HEK293 (cell line): Measurements from ENCODE around the gene CLEC16A.

ENCODE experiments used
- CTCF ChIA-PET: fragments of 350-600 bp; formaldehyde crosslinking; extraction: SDS; loops from one replicate; lab custom pipeline; 2021; ENCODE audit warnings: antibody characterized with exemption; lab: Yijun Ruan, JAX
- POLR2A ChIA-PET: fragments of 300-600 bp; formaldehyde crosslinking; extraction: SDS; loops from one replicate; lab custom pipeline; 2020; ENCODE audit warnings: antibody characterized with exemption, inconsistent platforms; lab: Yijun Ruan, JAX
- H3K27ac ChIP-seq: fragments of 200-500 bp; sonication (Bioruptor generic); 2 replicates; pipeline ENCODE4 v1.5.1; 2014; ENCODE audit warnings: low read depth, low read length, control low read depth, inconsistent platforms; ENCODE audit errors: extremely low read depth
- H3K36me3 ChIP-seq, 2 experiments: fragments of 200-500 bp in 1 of 2; sonication (Bioruptor generic) in 1 of 2; 1 replicate in 1 of 2; 2 replicates in 1 of 2; pipeline ENCODE4 v1.5.1; 2014 to 2017; ENCODE audit warnings: inconsistent platforms in 2 of 2, low read length in 2 of 2; ENCODE audit not compliant: control insufficient read depth in 2 of 2, insufficient read depth in 1 of 2
- H3K4me1 ChIP-seq: fragments of 200-500 bp; sonication (Bioruptor generic); 2 replicates; pipeline ENCODE4 v1.5.1; 2014; ENCODE audit warnings: mild to moderate bottlenecking, low read length, inconsistent platforms; ENCODE audit not compliant: control insufficient read depth, insufficient read depth
- H3K4me3 ChIP-seq: 2 replicates; pipeline ENCODE4 v1.5.1; 2011; ENCODE audit warnings: low read depth, mild to moderate bottlenecking, control low read depth, low read length, moderate library complexity
- H3K9me3 ChIP-seq: fragments of 200-500 bp; sonication (Bioruptor generic); 2 replicates; pipeline ENCODE4 v1.5.1; 2014; ENCODE audit warnings: low read depth, low read length, inconsistent platforms; ENCODE audit not compliant: control insufficient read depth, insufficient read depth
- BCL6B ChIP-seq: fragments of 450-650 bp; formaldehyde crosslinking; IDR thresholded peaks from 2 replicates; pipeline ENCODE4 v1.5.1; 2017; ENCODE audit warnings: missing biosample characterization, missing genetic modification characterization
- EGR2 ChIP-seq: fragments of 450-650 bp; formaldehyde crosslinking; IDR thresholded peaks from 2 replicates; pipeline ENCODE4 v1.5.1; 2016; ENCODE audit warnings: low read depth, missing biosample characterization, missing genetic modification characterization
- OSR2 ChIP-seq: fragments of 450-650 bp; formaldehyde crosslinking; IDR thresholded peaks from 2 replicates; pipeline ENCODE4 v1.5.1; 2016; ENCODE audit warnings: missing biosample characterization, missing genetic modification characterization
- PRDM1 ChIP-seq: fragments of 450-650 bp; formaldehyde crosslinking; IDR thresholded peaks from 2 replicates; pipeline ENCODE4; 2016; ENCODE audit warnings: missing biosample characterization, missing genetic modification characterization
- REST ChIP-seq: fragments of 450-650 bp; formaldehyde crosslinking; IDR thresholded peaks from 2 replicates; pipeline ENCODE4 v1.5.1; 2016; ENCODE audit warnings: missing biosample characterization, missing genetic modification characterization
- YY1 ChIP-seq: fragments of 450-650 bp; formaldehyde crosslinking; IDR thresholded peaks from 2 replicates; pipeline ENCODE4 v1.5.1; 2018; ENCODE audit warnings: missing biosample characterization, missing genetic modification characterization
- YY2 ChIP-seq: fragments of 450-650 bp; formaldehyde crosslinking; IDR thresholded peaks from 2 replicates; pipeline ENCODE4 v1.5.1; 2016; ENCODE audit warnings: missing biosample characterization, missing genetic modification characterization
- ZBTB48 ChIP-seq: fragments of 450-650 bp; formaldehyde crosslinking; IDR thresholded peaks from 2 replicates; pipeline ENCODE4 v1.5.1; 2016; ENCODE audit warnings: missing biosample characterization, missing genetic modification characterization
- ZFHX2 ChIP-seq: fragments of 450-650 bp; formaldehyde crosslinking; conservative IDR thresholded peaks from 2 replicates; pipeline ENCODE4 v1.5.1; 2016; ENCODE audit warnings: missing biosample characterization, missing genetic modification characterization
- ZNF202 ChIP-seq: fragments of 450-650 bp; formaldehyde crosslinking; IDR thresholded peaks from 2 replicates; pipeline ENCODE4 v1.5.1; 2016; ENCODE audit warnings: missing biosample characterization, missing genetic modification characterization, borderline replicate concordance
- ZNF266 ChIP-seq: fragments of 450-650 bp; formaldehyde crosslinking; IDR thresholded peaks from 2 replicates; pipeline ENCODE4 v1.5.1; 2016; ENCODE audit warnings: missing biosample characterization, missing genetic modification characterization, low read depth
- ZNF366 ChIP-seq: fragments of 450-650 bp; formaldehyde crosslinking; conservative IDR thresholded peaks from 2 replicates; pipeline ENCODE4 v1.5.1; 2016; ENCODE audit warnings: missing biosample characterization, missing genetic modification characterization
- ZNF404 ChIP-seq: fragments of 450-650 bp; formaldehyde crosslinking; IDR thresholded peaks from 2 replicates; pipeline ENCODE4 v1.5.1; 2017; ENCODE audit warnings: missing biosample characterization, missing genetic modification characterization
- ZNF433 ChIP-seq: fragments of 450-650 bp; formaldehyde crosslinking; IDR thresholded peaks from 2 replicates; pipeline ENCODE4 v1.5.1; 2016; ENCODE audit warnings: missing biosample characterization, missing genetic modification characterization, low read depth
- TF ChIP-seq, protein P1 (sequence below): fragments of 450-650 bp; formaldehyde crosslinking; IDR thresholded peaks from 2 replicates; pipeline ENCODE4 v1.5.1; 2017; ENCODE audit warnings: missing biosample characterization, missing genetic modification characterization
- TF ChIP-seq, protein P2 (sequence below): fragments of 450-650 bp; formaldehyde crosslinking; conservative IDR thresholded peaks from 2 replicates; pipeline ENCODE4 v1.5.1; 2016; ENCODE audit warnings: low read depth, missing biosample characterization, missing genetic modification characterization

The CLEC16A gene

GRCh38 chr16:10906914-10907756, 37.2 kb upstream of the CLEC16A start:
- Histone ChIP-seq H3K36me3 (no peaks in the 10 kb centered on the region), H3K4me1 (no peaks in the 10 kb centered on the region), H3K27ac (no peak overlapping the region)
- POLR2A ChIA-PET = no interaction called here
- TF ChIP-seq ZNF202 (tag by site-specific recombination) (no peak), YY1 (tag by site-specific recombination) (no peak), ZNF404 (tag by site-specific recombination) (no peak), ZNF366 (no peak)
- TF ChIP-seq, all 188 proteins: peak for 0
- H3K4me3 ChIP-seq = no peak overlapping the region
- CTCF ChIA-PET = no interaction called here
- no peaks in the 10 kb centered on the region for H3K9me3 ChIP-seq

DNA sequence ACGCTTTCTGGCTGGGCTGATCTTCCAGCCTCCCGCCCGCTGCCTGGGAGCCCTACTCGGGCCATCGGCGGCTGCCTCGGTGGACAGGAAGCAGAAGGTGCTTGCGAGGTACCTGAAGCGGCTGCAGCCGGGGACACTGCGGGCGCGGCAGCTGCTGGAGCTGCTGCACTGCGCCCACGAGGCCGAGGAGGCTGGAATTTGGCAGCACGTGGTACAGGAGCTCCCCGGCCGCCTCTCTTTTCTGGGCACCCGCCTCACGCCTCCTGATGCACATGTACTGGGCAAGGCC, 36.7 kb upstream of the CLEC16A start:
- ChIA-PET CTCF (no interaction called here), POLR2A (no interaction called here)
- H3K4me1 ChIP-seq = no peaks in the 10 kb centered on the region
- no peaks in the 10 kb centered on the region for H3K36me3 ChIP-seq
- no peak overlapping the region for H3K27ac ChIP-seq
- TF ChIP-seq EGR2 (tag by site-specific recombination) (no peak), BCL6B (tag by site-specific recombination) (no peak), ZFHX2 (tag by site-specific recombination) (no peak)
- H3K4me3 ChIP-seq = no peak overlapping the region
- H3K9me3 ChIP-seq = no peaks in the 10 kb centered on the region

GRCh38 chr16:10911267-10911666, 33.1 kb upstream of the CLEC16A start:
- no peaks in the 10 kb centered on the region for H3K9me3 ChIP-seq
- no peaks in the 10 kb centered on the region for H3K4me1 ChIP-seq
- TF ChIP-seq ZNF266 (tag by site-specific recombination) (no peak), ZBTB48 (tag by site-specific recombination) (no peak), REST (tag by site-specific recombination) (no peak), ZNF433 (tag by site-specific recombination) (no peak), OSR2 (tag by site-specific recombination) (no peak), PRDM1 (tag by site-specific recombination) (peak; percentile 94), ZNF366 (peak; percentile 88), YY2 (tag by site-specific recombination) (no peak)
- TF ChIP-seq, protein P1, sequence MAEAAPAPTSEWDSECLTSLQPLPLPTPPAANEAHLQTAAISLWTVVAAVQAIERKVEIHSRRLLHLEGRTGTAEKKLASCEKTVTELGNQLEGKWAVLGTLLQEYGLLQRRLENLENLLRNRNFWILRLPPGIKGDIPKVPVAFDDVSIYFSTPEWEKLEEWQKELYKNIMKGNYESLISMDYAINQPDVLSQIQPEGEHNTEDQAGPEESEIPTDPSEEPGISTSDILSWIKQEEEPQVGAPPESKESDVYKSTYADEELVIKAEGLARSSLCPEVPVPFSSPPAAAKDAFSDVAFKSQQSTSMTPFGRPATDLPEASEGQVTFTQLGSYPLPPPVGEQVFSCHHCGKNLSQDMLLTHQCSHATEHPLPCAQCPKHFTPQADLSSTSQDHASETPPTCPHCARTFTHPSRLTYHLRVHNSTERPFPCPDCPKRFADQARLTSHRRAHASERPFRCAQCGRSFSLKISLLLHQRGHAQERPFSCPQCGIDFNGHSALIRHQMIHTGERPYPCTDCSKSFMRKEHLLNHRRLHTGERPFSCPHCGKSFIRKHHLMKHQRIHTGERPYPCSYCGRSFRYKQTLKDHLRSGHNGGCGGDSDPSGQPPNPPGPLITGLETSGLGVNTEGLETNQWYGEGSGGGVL = no peak
- TF ChIP-seq, protein P2, sequence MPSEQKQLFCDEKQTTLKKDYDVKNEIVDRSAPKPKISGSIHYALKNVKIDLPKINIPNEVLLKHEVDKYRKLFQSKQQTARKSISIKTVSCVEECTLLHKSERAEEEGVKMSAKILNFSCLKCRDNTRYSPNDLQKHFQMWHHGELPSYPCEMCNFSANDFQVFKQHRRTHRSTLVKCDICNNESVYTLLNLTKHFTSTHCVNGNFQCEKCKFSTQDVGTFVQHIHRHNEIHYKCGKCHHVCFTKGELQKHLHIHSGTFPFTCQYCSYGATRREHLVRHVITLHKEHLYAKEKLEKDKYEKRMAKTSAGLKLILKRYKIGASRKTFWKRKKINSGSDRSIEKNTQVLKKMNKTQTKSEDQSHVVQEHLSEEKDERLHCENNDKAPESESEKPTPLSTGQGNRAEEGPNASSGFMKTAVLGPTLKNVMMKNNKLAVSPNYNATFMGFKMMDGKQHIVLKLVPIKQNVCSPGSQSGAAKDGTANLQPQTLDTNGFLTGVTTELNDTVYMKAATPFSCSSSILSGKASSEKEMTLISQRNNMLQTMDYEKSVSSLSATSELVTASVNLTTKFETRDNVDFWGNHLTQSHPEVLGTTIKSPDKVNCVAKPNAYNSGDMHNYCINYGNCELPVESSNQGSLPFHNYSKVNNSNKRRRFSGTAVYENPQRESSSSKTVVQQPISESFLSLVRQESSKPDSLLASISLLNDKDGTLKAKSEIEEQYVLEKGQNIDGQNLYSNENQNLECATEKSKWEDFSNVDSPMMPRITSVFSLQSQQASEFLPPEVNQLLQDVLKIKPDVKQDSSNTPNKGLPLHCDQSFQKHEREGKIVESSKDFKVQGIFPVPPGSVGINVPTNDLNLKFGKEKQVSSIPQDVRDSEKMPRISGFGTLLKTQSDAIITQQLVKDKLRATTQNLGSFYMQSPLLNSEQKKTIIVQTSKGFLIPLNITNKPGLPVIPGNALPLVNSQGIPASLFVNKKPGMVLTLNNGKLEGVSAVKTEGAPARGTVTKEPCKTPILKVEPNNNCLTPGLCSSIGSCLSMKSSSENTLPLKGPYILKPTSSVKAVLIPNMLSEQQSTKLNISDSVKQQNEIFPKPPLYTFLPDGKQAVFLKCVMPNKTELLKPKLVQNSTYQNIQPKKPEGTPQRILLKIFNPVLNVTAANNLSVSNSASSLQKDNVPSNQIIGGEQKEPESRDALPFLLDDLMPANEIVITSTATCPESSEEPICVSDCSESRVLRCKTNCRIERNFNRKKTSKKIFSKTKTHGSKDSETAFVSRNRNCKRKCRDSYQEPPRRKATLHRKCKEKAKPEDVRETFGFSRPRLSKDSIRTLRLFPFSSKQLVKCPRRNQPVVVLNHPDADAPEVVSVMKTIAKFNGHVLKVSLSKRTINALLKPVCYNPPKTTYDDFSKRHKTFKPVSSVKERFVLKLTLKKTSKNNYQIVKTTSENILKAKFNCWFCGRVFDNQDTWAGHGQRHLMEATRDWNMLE (tag by site-specific recombination) = no peak
- TF ChIP-seq, all 188 proteins: peak for 2
- H3K27ac ChIP-seq = no peak overlapping the region
- ChIA-PET POLR2A (no interaction called here), CTCF (interaction anchor here (0.6 to 0.7 kb wide), 2 partner anchors 49 to 1714 kb away, joined by 3 to 5 read pairs; no protein-coding TSS in a partner anchor)
- H3K36me3 ChIP-seq = no peaks in the 10 kb centered on the region
- H3K4me3 ChIP-seq = no peak overlapping the region
